Stimulated activated CD4-positive, alpha-beta T cell treated with anti-CD3 and anti-CD28 coated beads, Interleukin-2, amount 100 ng/mL, for 48 hours (primary cell): Measurements from ENCODE around the gene SLC13A1.
"Not testable (repeated sequence)": the region's sequence is repeated elsewhere in the genome, so short reads cannot be mapped to it uniquely, and the experiment has no call there.

ENCODE experiments used
- DNase-seq, 2 donors: peaks; one replicate each; pipeline ENCODE4 v3.0.0-alpha.2; 2020

Gene SLC13A1

GRCh38 chr7:123199883-123200282, at the start of gene SLC13A1:
Gene SLC13A1, minus strand, starts transcription at chr7:123199969. Its CDS starts 23 bp downstream, at chr7:123199946.
- DNase-seq: no peak

- no peak for DNase-seq
These were observed 45.0 kb upstream of the SLC13A1 start for GRCh38 chr7:123244768-123245167.

GRCh38 chr7:123242467-123243092, 42.8 kb upstream of the SLC13A1 start:
- no peak for DNase-seq

- no peak for DNase-seq
These were observed 42.0 kb upstream of the SLC13A1 start for GRCh38 chr7:123241809-123242208.

- DNase-seq: no peak
These were observed 31.5 kb upstream of the SLC13A1 start for GRCh38 chr7:123231021-123232000.

- DNase-seq: no peak
These were observed 30.8 kb upstream of the SLC13A1 start for GRCh38 chr7:123230603-123231002.

GRCh38 chr7:123230147-123230546, 30.4 kb upstream of the SLC13A1 start:
- DNase-seq: no peak

- DNase-seq: no peak
These were observed 29.7 kb upstream of the SLC13A1 start for GRCh38 chr7:123229426-123229825.

GRCh38 chr7:123227666-123228065, 27.9 kb upstream of the SLC13A1 start:
- not testable (repeated sequence) for DNase-seq

GRCh38 chr7:123220396-123220795, 20.6 kb upstream of the SLC13A1 start:
- DNase-seq: no peak

- no peak for DNase-seq
These were observed 19.1 kb upstream of the SLC13A1 start for GRCh38 chr7:123218866-123219265.

GRCh38 chr7:123216825-123217224, 17.1 kb upstream of the SLC13A1 start:
- no peak for DNase-seq

GRCh38 chr7:123215350-123215749, 15.6 kb upstream of the SLC13A1 start:
- no peak for DNase-seq

- DNase-seq: no peak
These were observed 11.8 kb upstream of the SLC13A1 start for GRCh38 chr7:123211545-123211944.

- DNase-seq: no peak
These were observed 11.2 kb upstream of the SLC13A1 start for GRCh38 chr7:123210986-123211385.

- no peak for DNase-seq
These were observed 10.0 kb upstream of the SLC13A1 start for GRCh38 chr7:123209786-123210185.

GRCh38 chr7:123208793-123209192, 9.0 kb upstream of the SLC13A1 start:
- DNase-seq: no peak

- no peak for DNase-seq
These were observed 4.6 kb upstream of the SLC13A1 start for GRCh38 chr7:123204206-123204835.

- DNase-seq: no peak
These were observed 2.1 kb upstream of the SLC13A1 start for GRCh38 chr7:123201901-123202300.

GRCh38 chr7:123198668-123199652, 809 bp downstream of the SLC13A1 start:
- DNase-seq: no peak

GRCh38 chr7:123198111-123198510, 1.7 kb downstream of the SLC13A1 start:
- DNase-seq: no peak

- no peak for DNase-seq
These were observed 6.5 kb downstream of the SLC13A1 start for GRCh38 chr7:123193235-123193634.
